Measurements from ENCODE around the gene GGT7. TPM values are rescaled to one million over a fixed set of nuclear protein-coding genes. Genes with fewer than 3 reads are reported as not detected.

GGT7 gene
- total and polyA plus RNA-seq, 9 of the 15 experiments (the other 6 are each of a cell fraction or from before 2014, with no cell fraction given) = 0.04 to 18.3 (median 5.9) TPM

DNA sequence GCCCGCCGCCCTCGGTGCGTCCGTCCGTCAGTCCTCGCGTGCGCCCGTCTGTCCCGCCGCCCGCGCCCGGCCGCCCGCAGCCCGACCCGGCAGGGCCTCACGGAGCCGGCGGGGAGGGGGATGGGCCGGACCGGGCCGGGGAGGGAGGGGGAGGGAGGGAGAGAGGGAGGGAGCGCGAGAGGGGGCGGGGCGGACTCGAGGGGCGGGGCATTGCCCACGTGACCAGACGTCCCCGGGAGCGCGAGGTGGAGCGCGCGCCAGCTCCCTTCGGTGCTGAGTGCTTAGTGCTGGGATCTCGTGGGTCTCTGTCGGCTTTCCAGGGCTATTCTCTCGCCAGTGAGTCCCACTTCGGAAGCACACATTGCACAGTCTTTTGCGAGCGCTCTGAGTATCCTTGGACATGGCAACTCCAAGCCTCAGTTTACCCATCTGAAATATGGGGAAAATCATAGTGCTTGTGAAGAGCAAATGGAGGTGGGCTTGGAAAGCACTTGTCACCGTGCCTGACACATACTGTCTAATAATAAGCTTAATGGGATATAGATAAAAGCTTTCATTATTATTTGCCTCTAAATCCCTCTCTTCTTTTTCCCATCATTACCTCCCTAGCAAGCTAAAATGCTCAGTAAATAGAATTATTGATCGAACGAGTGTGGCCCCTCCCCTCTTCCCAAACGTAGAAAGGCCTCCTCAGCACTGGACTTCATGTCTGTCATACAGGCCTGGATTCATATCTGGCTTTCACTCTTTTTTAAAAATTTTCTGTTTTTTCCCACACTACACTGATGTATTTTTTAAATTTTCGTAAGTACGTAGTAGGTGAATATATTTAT is 46.9 kb downstream of the GGT7 start, which contains the start of gene NCOA6 (continued):
- TF ChIP-seq, protein P1, sequence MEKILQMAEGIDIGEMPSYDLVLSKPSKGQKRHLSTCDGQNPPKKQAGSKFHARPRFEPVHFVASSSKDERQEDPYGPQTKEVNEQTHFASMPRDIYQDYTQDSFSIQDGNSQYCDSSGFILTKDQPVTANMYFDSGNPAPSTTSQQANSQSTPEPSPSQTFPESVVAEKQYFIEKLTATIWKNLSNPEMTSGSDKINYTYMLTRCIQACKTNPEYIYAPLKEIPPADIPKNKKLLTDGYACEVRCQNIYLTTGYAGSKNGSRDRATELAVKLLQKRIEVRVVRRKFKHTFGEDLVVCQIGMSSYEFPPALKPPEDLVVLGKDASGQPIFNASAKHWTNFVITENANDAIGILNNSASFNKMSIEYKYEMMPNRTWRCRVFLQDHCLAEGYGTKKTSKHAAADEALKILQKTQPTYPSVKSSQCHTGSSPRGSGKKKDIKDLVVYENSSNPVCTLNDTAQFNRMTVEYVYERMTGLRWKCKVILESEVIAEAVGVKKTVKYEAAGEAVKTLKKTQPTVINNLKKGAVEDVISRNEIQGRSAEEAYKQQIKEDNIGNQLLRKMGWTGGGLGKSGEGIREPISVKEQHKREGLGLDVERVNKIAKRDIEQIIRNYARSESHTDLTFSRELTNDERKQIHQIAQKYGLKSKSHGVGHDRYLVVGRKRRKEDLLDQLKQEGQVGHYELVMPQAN (IDR thresholded peaks at IDR 0.05; ENCODE audit: borderline replicate concordance) = peak; percentile 35; the same call in 1 of the 2 replicates
- TF ChIP-seq POLR2B (IDR thresholded peaks at IDR 0.05; ENCODE audit: low read depth, partially characterized antibody) (peak; percentile 83), ZFP1 (CRISPR knock-in tag; IDR thresholded peaks at IDR 0.05) (no peak), MCM7 (IDR thresholded peaks at IDR 0.05) (no peak), SAP30 (IDR thresholded peaks at IDR 0.05; ENCODE audit: borderline replicate concordance, insufficient read depth, low read depth, low read length, poor library complexity, severe bottlenecking) (no peak), ZNF175 (CRISPR knock-in tag; IDR thresholded peaks at IDR 0.05; ENCODE audit: low read depth) (peak; percentile 33; the same call in 1 of the 2 replicates), MTA3 (IDR thresholded peaks at IDR 0.05; ENCODE audit: borderline replicate concordance) (0 out of 2 replicates have a peak, but pooled peaks have one; percentile 18), CCNT2 (IDR thresholded peaks at IDR 0.05; ENCODE audit: borderline replicate concordance, extremely low read depth, insufficient read length, low read depth, low read length) (no peak), TAF15 (IDR thresholded peaks at IDR 0.05; ENCODE audit: low read depth, low read length) (no peak), PHF20 (IDR thresholded peaks at IDR 0.05; ENCODE audit: partially characterized antibody) (peak; percentile 43), SRSF9 (IDR thresholded peaks at IDR 0.05; ENCODE audit: borderline replicate concordance, low read depth, low read length) (no peak), FUS (optimal IDR thresholded peaks at IDR 0.05; ENCODE audit: low read depth, low read length) (no peak), FOXA3 (CRISPR knock-in tag; conservative IDR thresholded peaks at IDR 0.05 in 1 of 2, IDR thresholded peaks at IDR 0.05 in 1 of 2) (no peak), RBBP5 (IDR thresholded peaks at IDR 0.05; ENCODE audit: borderline replicate concordance, insufficient read depth, low read length, poor library complexity, severe bottlenecking) (no peak), RAD51 (IDR thresholded peaks at IDR 0.05; ENCODE audit: borderline replicate concordance, low read depth) (peak; percentile 93), ZFX (CRISPR knock-in tag; IDR thresholded peaks at IDR 0.05) (peak; percentile 6; the same call in 1 of the 2 replicates), HNRNPK (IDR thresholded peaks at IDR 0.05; ENCODE audit: low read depth, low read length, poor library complexity, severe bottlenecking) (peak; percentile 71), NFE2L1 (tag; IDR thresholded peaks at IDR 0.05; ENCODE audit: borderline replicate concordance, low read depth) (no peak), CBX8 (IDR thresholded peaks at IDR 0.05; ENCODE audit: borderline replicate concordance, extremely low read depth, low read depth, low read length, poor library complexity, severe bottlenecking) (no peak)
- TF ChIP-seq, protein P2, sequence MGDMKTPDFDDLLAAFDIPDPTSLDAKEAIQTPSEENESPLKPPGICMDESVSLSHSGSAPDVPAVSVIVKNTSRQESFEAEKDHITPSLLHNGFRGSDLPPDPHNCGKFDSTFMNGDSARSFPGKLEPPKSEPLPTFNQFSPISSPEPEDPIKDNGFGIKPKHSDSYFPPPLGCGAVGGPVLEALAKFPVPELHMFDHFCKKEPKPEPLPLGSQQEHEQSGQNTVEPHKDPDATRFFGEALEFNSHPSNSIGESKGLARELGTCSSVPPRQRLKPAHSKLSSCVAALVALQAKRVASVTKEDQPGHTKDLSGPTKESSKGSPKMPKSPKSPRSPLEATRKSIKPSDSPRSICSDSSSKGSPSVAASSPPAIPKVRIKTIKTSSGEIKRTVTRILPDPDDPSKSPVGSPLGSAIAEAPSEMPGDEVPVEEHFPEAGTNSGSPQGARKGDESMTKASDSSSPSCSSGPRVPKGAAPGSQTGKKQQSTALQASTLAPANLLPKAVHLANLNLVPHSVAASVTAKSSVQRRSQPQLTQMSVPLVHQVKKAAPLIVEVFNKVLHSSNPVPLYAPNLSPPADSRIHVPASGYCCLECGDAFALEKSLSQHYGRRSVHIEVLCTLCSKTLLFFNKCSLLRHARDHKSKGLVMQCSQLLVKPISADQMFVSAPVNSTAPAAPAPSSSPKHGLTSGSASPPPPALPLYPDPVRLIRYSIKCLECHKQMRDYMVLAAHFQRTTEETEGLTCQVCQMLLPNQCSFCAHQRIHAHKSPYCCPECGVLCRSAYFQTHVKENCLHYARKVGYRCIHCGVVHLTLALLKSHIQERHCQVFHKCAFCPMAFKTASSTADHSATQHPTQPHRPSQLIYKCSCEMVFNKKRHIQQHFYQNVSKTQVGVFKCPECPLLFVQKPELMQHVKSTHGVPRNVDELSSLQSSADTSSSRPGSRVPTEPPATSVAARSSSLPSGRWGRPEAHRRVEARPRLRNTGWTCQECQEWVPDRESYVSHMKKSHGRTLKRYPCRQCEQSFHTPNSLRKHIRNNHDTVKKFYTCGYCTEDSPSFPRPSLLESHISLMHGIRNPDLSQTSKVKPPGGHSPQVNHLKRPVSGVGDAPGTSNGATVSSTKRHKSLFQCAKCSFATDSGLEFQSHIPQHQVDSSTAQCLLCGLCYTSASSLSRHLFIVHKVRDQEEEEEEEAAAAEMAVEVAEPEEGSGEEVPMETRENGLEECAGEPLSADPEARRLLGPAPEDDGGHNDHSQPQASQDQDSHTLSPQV (IDR thresholded peaks at IDR 0.05) = peak; percentile 56; the same call in 1 of the 2 replicates
